Measurements from ENCODE around the gene TPCN1.

The TPCN1 gene

GRCh38 chr12:113333418-113333750 lies 112.1 kb downstream of the TPCN1 start:
- no peak for DNase-seq (ENCODE audit: low read depth in 2 of 2, low spot score in 1 of 2)

- DNase-seq (ENCODE audit: low read depth in 2 of 2, low spot score in 1 of 2), result no peak
These were observed 112.9 kb downstream of the TPCN1 start for GRCh38 chr12:113333877-113334785.

GRCh38 chr12:113334786-113335539 lies 113.7 kb downstream of the TPCN1 start, which contains the start of gene SLC8B1:
SLC8B1 (minus strand) TSS chr12:113335109; CDS start chr12:113332878, 2,231 bp downstream.
- DNase-seq (ENCODE audit: low read depth in 2 of 2, low spot score in 1 of 2), result peak; percentile 80 to 88

GRCh38 chr12:113339540-113339939 lies 118.3 kb downstream of the TPCN1 start:
- DNase-seq (ENCODE audit: low read depth in 2 of 2, low spot score in 1 of 2), result no peak

- DNase-seq (ENCODE audit: low read depth in 2 of 2, low spot score in 1 of 2), result no peak
These were observed 118.8 kb downstream of the TPCN1 start for GRCh38 chr12:113340061-113340460.

GRCh38 chr12:113341535-113341934 lies 120.3 kb downstream of the TPCN1 start:
- no peak for DNase-seq (ENCODE audit: low read depth in 2 of 2, low spot score in 1 of 2)

- no peak for DNase-seq (ENCODE audit: low read depth in 2 of 2, low spot score in 1 of 2)
These were observed 124.1 kb downstream of the TPCN1 start for GRCh38 chr12:113345318-113345717.

GRCh38 chr12:113346353-113346752 lies 125.1 kb downstream of the TPCN1 start:
- no peak for DNase-seq (ENCODE audit: low read depth in 2 of 2, low spot score in 1 of 2)

GRCh38 chr12:113347107-113347506 lies 125.8 kb downstream of the TPCN1 start:
- no peak for DNase-seq (ENCODE audit: low read depth in 2 of 2, low spot score in 1 of 2)

GRCh38 chr12:113347892-113348291 lies 126.6 kb downstream of the TPCN1 start:
- no peak for DNase-seq (ENCODE audit: low read depth in 2 of 2, low spot score in 1 of 2)

Data from stimulated activated CD8-positive, alpha-beta memory T cell treated with anti-CD3 and anti-CD28 coated beads, Interleukin-4, amount 100 ng/mL, for 1 hour (primary cell).